Stimulated activated CD8-positive, alpha-beta memory T cell treated with anti-CD3 and anti-CD28 coated beads, Interleukin-7, amount 100 ng/mL, for 48 hours (primary cell): ENCODE results near the gene ZNF683.

Experiments
- DNase-seq, 2 donors: peaks; one replicate each; pipeline ENCODE4 v3.0.0-alpha.2; 2020; ENCODE audit warnings: low read depth in 1 of 2; ENCODE audit errors: extremely low read depth in 1 of 2

Gene ZNF683

DNA sequence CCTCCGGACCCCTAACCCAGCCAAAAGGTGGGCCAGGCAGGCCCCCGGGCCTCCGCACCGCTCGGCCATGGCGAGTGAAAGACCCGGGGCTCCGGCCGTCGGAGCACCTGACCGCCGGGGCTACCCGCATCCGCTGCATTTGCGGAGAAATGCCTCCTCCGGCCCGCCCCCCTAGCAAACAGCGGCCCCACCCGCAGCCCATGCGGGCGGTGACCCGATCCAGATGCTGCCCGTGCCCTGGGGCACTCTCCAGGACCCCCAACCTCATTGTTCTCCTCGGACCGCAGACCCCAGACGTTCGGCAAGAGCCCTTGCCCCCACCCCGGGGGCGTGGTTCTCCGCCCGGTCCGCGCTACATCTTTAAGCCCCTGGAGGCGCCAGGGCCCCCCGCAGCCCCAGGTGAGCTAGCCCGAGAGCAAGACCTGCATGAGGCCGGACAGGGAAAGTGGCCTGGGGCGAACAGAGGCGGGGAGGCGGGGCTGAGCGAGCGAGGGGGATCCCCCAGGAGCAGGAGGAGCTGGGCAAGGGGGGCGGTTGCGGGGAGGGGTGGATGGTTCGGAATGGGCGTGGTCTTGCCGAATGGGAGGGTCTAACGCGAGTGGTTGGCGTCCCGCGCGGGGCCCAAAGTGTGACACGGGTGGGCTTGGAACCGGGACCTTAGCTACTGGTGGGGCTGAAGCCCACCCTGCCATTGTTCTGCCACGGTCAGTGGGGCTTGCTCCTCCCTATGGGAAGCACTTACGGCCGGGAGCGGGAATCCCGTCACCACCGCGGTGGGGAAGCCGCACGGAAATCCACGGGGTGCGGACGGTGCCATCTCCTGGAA is 12.4 kb downstream of the ZNF683 start:
- DNase-seq: peak in 1 of 2 donors; percentile 31

DNA sequence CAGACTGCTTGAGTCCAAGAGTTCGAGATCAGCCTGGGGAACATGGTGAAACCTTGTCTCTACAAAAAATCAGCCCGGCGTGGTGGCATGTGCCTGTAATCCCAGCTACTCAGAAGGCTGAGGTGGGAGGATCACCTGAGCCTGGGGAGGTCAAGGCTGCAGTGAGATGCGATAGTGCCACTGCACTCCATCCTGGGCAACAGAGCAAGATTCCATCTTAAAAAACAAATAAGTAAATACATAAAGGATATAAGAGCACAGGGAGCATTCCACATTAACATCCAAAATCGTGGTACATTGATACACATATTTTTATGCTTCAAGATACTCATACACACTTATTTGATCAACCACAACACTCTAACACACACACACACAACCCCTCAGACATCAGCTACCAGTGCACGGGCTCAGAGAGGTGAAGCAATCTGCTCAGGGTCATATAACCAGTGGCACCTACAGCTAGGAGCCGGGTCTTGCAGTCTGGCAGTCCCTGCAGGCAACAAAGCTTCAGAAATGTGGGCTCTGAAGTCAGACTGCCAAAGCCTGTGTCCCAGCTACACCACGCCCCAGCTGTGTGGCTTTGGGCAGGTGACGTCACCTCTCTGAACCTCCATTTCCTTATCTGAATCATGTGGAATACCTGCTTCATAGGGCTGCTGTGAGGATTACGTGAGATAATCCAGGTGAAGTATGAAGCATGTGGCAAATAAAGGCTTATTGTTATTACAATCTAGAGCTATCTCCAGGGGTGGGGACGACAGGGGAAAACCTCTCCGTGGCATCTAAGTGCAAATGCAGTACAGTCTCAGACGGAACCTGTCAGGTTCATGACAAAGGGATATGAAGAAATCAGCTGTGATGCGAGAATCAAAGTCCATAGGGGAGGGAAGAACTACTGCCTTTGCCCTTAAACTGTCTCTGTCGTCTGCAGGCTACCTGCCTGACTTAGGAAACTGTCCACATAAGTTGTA is 13.9 kb downstream of the ZNF683 start:
- peak in 1 of 2 donors; percentile 67 for DNase-seq

DNA sequence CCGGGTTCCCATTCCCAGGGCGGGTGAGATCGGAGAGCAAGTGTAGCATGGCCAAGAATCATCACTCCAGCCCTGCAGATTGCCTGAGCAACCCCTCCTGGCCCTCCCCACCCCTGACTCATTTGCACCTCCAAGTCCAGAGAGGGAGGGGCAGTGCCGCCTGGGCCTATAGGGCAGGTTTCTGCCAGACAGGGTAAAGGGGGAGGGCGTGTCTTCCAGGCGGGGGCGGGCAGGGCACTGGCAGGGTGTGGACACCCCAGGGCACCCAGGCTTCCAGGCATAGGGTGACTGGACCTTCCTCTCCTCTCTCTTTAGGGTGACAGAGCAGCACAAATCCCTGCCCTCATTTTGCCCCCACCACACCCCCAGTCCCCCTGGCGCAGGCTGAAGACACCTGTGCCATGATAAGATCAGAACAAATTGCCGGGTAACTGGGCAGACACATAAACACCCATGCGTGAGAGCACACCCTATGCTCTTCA is 15.4 kb downstream of the ZNF683 start:
- no peak for DNase-seq

DNA sequence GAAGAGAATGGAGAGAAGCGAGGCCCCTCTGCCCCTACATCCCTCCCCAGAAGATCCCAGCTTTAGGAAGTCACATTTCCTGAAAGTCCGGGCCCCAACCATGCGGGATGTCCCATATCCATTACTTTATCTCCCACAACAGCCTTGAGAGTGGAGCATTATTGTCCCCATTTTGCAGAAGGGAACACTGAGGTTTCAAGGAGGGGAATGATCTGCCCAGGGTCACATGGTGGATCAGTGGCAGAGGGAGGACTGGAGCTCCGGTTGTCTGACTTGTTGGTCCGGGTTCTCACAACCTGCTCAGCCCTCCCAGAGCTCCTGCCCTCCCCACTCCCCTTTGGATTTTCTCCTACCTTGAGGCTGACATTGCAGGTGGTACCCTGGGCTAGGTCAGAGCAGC is 16.4 kb downstream of the ZNF683 start:
- no peak for DNase-seq

DNA sequence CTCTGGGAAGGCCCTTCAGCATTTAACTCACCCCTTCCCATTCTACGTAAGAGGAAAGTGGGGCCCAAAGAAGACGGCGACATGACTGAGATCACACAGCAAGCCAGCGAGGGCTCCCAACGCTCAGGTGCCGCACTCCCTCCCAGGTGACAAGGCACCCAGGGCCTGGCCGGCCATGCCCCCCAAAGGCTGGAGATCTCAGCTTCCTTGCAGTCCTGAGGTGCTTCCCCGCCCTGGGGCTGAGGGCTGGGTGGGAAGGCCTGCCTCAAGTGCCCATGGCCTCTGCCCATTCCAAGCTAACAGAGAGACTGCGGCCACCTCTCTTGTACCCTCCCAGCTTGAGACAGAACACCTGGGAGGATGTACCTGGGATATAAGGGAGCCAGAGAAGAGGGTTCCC is 17.6 kb downstream of the ZNF683 start:
- DNase-seq: no peak

DNA sequence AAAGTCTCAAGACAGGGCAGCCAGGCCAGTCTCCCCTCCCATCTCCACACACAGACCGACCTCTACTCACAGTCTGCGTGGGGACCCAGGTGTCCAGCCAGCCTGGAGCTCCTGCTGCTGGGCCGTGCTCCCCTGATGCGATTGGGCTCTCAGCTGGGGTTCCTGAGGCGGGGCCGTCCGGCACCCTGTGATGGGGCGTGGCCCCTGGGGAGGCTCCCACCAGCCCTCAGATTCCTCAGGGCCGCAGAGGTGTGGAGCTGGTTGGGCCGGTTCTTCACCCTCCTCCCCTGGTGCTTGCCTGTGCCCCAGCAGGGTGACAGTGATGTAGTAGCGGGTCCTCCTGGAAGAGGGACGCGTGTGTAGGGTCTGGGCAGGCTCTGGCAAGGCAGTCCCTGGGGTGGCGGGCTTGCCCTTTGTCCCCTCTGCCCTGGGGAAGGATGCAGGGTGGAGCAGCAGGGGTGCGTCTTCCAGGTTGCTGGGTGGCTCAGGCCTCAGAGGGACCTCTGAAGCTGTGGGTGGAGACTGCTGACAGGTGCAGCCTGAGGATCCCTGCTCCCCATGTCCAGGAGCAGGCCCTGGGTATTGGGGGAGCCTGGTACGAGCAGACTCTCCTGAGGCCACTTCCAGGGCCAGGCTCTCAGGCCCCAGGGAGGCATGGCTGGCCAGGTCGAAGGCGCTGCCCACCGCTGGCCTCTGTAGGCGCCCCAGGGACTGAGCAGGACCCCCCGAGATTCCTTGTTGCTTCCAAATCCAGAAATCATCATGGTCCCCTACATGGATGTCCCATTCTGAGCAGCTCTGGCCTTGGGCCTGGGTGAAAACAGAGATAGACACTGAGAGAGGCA is 18.4 kb downstream of the ZNF683 start, which contains the start of gene CRYBG2:
Gene CRYBG2, minus strand, starts transcription at position 155 of the 845 bp plus-strand sequence. CDS start 7,473 bp downstream, outside the sequence.
- DNase-seq: no peak

DNA sequence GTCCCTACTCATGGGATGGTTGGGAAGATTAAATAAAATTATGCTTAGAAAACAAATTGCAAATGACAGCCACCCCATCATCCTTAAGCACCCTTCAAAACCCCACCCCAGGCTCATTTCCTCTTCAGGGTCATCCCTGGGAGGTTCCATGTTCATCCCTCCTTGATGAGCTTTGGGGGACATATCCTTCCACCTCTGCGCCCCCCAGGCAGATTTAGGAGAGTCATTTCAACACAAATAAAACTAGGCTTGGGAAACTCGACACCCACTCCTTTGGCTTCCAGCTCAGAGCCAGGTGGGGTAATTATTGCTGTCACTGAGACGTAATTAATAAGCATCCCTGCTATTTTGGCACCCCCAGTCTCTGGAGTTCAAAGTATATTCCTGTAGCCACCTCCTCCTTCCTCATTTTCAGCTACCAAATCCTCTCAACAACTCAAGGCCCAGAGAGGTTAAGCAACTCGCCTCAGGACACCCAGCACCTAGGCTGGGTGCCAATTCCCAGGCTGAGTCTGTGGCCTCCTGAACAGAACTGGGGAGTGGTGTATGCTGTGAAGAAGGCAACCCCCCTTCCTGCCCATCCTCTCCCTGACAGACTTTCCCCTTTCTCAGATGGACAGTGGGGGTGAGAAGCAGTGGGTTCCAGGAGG is 19.2 kb downstream of the ZNF683 start:
- DNase-seq: no peak

DNA sequence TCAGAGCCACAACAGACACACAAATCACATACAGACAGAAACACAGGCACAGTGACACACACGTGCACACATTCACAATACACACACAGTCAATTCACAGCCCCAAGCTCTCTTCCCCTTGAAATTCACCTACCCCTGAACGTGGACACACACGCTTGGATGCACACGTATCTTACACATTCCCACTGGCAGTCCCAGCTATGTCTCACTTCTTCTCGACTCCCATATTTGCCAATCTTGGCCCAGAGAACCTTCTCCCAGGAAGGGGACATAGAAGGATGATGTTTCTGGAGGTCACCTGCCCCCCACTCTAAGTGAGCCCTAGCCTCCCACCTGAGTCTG is 20.2 kb downstream of the ZNF683 start:
- no peak for DNase-seq

DNA sequence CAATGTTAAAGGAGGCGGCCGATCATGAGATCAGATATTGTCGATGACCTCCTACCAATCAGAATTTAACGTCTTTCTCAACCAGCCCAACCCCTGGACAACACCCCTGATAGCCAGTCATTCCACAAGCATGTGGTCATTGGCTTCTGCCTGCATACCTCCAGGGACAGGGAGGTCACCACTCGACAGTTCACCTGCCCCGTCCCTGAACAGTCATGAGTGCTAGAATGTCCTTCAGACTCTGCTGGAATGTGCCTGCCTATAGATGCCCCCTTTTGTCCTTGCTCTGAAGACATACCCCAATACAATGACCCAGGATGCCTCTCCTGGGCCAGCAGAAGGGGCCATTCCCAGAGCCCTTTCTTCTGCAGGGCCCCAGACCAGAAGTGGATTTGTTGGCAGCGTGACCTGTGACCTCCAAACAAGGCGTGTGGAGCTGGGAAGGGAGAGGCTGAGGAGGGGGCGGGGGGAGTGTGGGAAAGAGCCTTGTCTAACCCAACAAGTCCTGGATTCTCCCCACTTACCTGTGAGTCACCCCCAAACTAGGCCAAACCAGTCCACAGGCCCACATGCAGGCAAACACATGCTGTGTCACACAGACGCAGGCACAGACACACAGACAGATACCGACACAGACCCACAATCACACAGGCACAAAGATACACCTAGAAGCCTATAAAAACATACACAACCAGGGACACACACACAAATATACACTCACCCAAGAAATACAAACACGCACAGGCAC is 20.8 kb downstream of the ZNF683 start:
- no peak for DNase-seq

DNA sequence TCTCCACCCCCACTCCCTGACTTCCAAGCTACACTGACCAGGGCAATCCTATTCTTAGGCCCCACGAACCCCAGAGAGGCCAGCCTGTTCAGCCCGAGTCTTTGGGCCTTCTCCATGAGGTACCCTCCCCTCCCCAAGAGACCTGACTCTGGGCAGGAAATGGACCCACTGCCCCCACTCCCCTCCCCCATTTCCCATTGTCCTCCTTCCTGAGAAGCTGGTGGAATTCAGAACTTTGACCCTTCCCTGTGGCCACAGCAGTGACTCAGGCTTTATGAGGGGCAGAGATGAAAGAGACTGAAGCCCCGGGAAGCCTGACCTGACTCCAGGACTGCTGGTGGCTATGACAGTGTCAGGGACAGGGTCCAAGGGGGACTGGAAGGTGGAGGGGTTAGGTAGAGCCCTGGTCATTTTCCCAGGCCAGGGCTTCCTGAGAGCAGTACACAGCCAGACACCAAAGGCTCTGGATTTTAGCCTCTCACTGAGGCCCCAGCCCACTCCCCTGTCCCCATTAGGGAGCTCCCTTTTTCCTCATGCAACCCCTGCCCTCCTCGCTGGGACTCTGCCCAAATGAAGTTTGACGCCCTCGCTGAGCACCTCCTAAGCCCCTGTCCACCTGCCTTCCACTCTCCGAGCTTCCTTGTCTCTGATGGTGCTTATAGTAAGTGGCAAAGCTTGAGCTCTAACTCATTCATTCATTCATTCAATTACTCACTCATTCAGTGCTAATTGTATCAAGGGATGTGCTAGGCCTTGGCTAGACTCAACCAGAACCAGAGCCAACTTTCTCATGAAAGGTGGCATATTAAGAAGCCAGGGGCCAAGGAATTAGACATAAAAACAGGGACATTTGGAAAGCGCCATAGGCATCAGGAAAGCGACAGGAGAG is 21.6 kb downstream of the ZNF683 start:
- no peak for DNase-seq

DNA sequence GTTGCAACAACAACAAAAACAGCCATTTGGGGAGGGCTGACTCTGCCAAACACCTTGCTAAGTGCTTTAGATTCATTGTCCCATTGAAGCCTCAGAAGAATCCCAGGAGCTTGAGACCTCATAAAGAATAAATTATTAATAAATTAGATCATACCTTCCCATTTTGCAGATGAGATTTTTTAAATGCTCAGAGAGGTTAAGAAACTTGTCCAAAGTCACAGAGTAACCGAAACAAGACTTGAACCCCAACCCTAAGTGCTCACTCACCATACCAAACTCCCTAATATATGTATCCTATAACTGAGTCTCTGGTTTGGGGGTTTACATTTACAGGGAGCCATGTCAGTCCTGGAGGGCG is 22.2 kb downstream of the ZNF683 start:
- no peak for DNase-seq

DNA sequence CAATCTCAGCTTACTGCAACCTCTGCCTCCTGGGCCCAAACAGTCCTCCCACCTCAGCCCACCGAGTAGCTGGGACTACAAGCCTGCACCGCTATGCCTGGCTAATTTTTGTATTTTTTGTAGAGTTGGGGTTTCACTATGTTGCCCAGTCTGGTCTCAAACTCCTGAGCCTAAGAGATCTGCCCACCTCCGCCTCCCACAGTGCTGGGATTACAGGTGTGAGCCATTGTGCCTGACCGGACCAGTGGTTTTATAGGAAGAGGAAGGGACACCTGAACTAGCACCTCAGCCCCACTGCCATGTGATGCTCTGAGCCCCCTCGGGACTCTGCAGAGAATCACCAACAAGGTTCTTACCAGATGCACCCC is 22.7 kb downstream of the ZNF683 start:
- no peak for DNase-seq

DNA sequence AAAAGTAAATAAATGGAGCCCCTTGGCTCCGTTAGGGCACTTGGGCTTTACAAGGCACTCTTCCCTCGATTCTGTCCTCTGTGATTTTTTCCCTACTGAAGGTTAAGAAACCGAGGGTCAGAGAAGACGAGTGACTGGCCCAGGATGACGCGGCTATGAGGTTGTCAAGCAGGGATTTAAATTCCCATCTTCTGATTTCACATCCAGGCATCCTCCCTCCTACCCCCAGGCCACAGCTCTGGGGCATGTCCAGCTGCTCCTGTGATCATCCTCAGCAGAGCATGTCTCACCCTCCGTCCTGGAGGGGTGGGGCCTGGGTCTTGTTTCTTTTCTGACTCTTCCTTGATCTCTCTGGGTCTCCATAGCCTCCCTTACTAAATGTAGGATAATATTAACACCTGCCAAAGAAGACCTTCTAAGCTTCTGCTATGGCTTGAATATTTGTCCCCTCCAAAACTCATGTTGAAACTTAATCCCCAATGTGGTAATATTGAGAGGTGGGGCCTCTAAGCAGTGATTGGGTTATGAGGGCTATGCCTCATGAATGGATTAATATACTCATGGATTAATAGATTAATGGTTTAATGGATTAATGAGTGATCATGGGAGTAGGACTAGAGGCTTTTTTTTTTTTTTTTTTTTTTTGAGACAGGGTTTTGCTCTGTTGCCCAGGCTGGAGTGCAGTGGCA is 23.2 kb downstream of the ZNF683 start:
- DNase-seq: no peak

DNA sequence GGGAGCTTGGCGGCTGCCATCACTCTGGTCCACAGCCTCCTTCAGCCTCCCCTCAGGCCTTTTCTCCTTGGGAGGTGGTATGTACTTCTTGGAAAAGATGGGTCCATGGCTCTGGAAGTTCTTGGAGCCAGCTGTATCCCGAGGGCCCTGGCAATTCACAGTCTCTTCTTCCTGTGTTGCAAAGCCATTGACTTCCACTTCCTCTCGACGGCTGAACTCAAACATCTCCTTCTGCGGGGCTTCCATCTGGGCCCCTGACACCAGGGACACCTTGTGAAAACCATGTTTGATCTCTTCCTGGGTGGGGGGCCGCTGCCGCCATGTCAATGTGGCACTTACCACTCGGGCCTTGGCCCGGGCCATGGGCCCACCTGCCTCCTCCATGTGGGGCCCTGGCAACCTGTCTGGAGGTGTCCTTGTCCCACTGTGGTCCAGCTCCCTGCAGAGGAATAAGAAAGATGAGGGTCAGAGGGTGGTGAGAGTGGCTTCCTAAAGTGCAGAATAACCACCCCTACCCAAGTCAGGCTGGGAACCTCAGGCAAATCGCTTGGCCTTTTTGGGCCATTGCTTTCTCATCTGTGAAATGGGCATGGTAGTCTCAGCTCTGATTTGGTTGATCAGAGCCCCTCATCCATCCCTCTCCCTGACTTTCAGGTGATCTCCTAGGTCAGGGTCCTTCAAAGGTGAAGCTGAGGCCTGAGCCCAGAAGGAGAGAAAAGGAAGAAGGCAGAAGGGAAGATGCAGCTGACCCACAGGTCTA is 26.1 kb downstream of the ZNF683 start:
- DNase-seq: no peak

DNA sequence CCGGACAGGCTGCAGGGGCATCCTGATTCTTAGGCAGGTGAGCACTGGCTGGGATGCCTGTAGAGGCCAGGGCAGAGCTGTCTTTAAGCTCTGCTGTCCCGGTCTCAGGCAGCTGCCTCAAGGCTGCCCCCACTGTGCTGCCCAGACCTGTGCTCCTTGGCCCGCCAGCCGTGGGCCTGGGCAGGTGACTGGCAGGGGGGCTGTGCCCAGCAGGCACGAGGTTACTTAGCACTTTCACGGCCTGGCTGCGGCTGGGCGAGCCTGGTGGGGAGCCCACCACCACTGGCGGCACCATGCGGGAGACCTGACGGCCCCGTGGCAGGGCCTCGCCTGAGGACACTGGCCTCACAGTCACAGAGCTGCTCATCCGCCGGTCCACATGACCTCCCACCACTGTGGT is 26.8 kb downstream of the ZNF683 start:
- no peak for DNase-seq

DNA sequence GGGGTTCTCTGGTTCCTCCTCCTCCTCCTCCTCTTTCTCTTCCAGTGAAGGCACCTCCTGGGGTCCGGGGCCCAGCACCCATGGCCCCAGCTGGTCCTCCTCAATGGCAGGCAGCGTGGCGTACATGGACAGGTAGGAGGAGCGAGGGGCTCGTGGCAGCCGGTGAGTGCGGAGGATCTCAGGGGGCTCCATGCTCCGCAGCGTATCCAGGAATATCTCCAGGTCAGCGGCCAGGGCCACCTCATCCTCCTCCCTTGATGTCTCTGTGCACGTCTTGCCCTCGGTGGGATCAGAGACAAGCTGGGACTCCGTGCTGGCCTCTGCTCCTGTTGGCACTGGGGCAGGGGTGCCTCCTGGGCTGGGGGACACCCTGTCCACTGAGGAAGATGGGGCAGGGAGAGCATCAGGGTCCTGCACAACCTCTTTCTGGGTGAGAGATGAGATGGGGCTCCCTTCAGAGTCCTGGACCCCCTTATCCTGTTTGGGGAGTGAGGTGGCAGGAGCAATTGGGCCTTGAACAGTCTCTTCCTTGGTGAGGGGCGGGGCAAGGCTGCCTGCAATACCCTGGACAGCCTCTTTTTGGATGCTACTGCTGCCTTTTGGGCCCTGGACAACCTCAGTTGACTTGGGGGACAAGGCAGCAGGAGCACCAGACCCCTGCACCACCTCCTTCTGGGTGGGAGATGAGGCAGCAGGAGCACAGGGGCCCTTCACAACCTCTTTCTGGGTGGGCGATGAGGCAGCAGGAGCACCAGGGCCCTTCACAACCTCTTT is 28.2 kb downstream of the ZNF683 start:
- DNase-seq: no peak

DNA sequence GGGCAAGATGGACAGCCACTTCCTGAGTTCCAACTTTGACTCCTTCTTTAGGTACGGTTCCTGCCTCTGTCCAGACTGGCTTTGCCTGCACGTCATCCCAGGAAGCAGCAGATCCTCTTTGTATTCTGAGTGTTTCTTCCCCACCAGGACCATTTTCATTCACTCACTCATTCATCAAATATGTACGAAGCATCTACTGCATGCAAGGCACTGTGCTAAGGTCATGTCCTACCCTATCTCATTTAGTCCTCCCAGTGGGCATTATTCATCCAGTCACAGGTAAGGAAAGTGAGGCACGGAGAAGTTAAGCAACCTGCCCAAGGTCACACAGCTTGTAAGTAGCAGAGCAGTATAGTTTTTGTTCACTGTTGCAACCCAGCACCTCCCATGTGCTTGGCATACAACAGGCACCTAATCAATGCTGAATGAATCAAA is 32.5 kb downstream of the ZNF683 start:
- no peak for DNase-seq
